ENCODE results near the gene NXPH1.

The NXPH1 gene

DNA sequence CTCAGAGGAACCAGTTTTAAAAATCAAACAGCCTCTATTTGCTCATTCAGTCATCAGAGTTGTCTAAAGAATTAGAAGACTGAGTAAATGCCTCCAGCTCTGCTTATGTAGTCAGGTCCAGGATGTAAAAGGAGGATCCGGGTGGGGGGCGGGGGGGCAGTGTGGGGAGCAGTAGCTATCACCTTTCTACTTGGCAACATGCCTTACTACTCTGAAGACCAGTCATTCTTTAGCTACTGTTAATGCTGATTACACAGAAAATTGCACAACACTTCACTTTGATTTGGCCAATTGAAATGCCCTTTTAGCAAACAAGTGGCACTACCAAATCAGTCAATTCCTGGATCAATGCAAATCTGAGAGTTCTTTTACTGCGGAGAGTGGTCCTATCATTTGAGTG, 164.2 kb downstream of the NXPH1 start:
- DNase-seq (ENCODE audit: low spot score), result no peak

DNA sequence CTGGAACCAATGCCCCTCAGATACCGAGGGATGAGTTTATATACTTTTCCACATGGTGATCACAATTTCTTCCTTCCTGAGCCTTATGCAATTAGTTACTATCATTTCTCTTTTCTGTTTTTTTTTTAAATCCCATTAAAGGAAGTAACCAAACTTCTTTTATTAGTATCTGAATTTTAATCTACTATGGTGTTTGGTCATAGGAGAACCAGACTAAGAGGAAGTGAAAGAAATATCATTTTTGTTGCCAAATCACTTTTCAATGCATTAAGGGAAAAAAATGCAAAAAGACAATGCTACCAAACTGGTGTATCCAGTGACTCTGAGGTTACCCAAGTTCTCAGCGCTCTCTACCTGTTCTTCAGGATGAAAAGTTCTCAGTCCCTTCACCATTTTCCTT, 167.7 kb downstream of the NXPH1 start:
- DNase-seq (ENCODE audit: low spot score), result no peak

DNA sequence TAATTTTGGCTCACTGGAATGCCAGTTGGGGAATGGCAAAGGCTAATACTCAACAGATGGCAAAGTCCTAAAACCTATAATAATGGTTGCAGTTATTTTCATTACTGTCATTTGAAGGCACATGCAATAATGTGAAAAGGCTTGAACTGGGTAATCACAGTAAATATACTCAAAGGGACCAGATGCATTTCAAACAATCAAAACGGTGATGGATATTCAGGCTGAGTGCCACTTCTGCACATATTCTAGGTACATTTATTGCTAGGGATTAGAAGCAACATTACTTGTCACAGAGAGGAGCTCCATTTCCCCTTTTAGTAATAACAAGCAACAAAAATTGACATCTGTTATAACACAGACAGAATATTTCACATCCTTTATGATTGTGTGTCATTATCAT, 171.8 kb downstream of the NXPH1 start:
- DNase-seq (ENCODE audit: low spot score), result no peak

DNA sequence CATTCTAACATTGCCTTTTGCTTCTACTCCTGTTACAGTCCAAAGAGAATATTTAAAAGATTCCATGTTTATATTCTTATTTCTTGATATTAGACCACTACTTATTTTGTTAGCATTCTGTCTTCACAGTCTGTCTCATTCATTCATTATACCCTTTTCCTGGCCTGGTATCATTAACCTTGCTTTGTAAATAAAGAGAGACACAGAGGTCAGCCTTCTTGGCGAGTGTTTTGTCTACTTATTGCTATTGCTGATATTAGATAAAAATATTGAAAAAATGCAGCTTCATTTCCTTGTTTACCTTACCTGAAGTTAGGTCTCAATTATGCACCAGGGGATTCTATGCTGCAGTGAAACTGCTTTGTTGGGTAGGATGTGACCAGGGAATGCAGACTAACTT, 179.2 kb downstream of the NXPH1 start:
- DNase-seq (ENCODE audit: low spot score), result no peak

DNA sequence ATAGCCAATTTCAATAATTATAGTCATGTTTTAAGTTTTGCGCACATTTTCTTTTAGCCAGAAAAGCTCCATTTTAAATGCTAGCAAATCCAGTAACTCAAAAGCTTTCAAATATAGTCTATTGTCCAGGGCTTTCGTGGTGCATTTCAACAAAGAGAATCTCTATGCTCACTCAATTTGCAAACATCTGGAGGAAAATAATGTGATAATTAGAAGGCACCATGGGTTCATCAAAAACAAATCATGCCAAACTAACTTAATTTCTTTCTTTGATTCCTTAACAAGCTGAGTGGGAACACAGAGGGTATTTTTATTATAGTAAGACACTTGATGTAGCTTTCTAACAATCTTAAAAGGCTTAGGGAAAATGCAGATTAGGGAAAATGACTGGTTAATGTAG, 179.8 kb downstream of the NXPH1 start:
- no peak for DNase-seq (ENCODE audit: low spot score)

DNA sequence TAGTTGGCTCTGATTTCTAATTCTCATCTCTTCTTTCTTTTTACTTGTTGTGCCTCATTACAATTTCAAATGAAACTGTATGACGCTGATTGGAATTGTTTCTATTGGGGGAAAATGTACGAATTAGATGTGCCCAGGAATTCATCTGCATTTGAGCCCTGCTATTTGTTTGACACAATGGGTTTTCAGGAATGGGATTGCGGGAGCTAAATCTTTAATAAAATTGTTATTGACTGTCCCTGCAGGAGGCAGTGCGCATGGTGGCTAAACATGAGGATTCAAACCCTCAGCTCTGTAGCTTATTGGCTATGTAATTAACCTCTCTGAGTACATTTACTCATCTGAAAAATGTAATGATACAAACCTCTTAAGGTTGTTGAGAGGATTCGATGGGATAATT, 181.6 kb downstream of the NXPH1 start:
- no peak for DNase-seq (ENCODE audit: low spot score)

DNA sequence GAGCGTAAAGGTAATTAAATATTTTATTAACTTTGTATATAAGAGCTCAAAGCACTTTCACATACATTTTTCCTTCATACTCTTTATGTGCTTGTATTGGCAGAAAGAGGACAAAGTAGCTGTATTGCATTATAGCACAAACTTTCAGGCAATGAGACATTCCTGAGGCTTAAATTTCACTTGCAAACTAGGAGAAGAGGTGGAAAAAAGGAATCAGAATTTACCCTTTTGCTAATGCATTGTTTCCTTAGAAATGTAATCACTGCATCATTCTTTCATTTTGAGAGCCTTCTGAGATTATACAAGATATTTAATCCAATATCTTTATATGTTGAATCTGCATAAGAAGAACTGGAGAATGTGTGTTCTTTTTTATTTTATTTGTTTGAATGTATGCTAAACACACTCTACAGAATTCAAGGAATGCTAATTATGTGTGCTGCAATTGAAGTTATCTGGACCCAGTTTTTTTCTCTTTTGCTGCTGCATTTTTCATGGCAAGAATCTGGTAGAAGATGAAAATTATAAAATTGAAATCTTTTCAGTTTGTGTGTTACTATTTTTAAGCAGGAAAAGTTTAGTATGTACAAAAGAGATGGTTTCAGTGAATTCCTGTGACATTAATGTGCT, 185.1 kb downstream of the NXPH1 start:
- no peak for DNase-seq (ENCODE audit: low spot score)

DNA sequence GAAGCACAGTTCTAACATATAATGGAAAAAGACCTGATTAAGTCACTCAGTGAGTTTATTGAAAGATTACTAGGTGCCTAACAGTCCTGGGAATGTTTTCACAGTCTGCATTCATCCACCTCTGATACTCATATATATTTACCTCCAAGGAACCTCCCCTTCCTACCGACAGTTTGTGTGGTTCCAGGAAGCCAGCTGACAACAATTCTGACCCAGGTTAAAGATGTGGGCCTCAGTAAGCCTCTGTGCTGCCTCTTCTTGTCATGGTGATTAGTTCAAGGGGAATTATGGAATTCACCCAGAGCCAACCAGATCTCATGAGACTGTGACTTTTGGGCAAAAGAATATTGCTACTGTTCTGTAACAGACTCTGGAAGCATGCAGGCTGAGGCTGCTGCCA, 186.8 kb downstream of the NXPH1 start:
- no peak for DNase-seq (ENCODE audit: low spot score)

DNA sequence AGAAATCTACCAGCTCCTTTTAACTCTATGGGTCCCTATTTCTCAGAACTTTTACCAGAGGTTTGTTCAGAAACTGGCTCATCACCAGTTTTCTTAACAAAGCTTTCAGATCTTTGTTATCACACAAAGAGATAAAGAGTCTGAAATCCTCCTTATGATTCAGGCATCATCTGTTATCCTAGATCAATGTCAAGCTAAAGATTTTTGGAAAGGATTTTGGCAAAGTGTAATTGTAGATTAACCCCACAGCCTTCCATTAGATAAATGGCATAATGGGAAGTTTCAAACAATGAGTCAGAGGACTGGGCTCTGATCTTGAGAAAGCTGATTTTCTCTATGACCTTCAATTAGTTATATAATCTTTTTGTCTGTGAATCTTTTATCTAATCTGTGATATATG, 192.2 kb downstream of the NXPH1 start:
- DNase-seq (ENCODE audit: low spot score), result no peak

DNA sequence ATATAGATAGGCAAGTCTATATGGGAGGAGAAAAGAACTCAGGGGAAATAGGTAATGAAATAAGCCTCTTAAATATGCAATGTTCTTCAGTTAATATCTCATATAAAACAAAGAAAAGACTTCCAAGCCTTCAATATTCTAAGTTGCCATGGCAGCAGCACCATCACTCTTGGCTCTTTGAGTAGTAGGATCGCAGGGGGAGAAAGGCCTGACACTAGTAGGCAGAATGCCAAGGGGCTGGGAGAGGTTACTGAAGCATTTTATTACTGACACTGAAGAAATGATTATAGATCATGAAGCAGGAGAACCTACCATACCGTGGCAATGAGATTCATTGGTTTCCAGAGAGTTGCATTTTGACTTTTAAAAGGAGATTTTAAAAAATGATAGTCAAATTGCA, 193.9 kb downstream of the NXPH1 start:
- DNase-seq (ENCODE audit: low spot score), result no peak

DNA sequence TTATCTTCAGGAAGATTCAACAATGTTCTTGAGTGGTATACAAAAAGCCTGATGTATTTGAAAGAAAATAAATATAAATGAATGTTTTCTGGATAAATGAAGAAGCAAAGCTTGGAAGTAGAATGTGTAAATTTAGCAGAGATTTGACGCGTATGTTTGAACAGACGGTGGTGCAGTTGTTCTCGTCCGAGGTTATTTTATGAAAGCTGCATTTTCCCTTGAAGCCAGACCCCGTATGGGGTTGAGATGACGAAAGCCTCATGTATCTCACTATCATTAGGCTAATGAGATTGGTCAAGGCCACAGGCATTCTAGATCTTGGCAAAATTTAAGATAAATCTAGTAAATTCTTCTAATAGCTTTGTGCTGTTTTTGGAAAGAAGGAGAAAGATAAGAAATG, 195.2 kb downstream of the NXPH1 start:
- no peak for DNase-seq (ENCODE audit: low spot score)

DNA sequence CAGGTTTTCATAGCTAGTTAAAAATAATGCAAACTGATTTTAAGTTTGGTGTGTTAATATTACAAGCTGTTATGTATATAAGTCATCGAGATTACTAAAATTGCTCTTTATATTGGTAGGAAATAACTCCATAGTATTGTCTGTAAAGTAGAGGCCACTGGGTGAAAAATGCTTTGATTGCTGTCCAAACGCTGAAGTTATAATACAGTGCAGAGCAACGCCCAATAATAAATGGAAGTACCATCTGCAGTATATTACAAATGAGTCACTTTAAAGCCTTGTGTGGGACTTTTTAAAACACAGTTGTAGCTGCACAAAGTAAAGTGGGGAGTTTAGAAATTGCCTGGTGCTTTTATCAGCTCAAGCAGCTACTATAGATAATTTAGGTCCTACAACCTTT, 196.1 kb downstream of the NXPH1 start:
- DNase-seq (ENCODE audit: low spot score), result no peak

DNA sequence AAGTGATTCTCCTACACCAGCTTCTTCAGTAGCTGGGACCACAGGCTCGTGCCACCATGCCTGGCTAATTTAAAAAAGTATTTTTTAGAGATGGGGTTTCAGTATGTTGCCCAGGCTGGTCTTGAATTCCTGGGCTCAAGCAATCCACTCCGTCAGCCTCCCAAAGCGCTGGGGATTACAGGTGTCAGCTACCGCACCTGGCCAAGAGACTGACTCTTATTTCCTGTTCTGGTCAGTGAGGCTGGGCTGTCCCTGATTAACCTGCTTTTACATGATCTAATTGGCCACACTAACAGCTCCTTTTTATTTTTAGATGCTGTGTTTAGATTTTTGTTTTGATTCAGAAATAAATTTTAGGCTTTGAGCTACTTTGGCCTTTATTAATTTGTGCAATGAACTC, 203.9 kb downstream of the NXPH1 start:
- no peak for DNase-seq (ENCODE audit: low spot score)

DNA sequence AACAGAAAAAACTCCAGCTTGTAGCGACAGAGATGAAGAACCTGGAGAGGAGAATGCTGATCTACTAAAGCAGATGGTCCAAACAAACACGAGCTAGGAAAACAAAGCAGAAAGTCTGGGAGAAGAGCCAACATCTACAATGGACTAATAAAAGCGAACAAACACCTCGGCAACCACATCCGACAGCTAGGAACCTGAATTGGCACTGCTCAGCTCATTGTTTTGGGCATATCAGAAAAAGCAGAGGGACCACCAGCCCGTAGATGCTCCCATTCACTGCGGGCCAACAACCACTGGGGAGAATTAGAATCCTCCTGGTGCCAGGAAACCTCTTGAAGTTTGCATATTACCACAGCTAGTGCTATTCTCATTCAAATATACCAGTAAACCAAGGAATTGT, 204.7 kb downstream of the NXPH1 start:
- peak; percentile 42 for DNase-seq (ENCODE audit: low spot score)

DNA sequence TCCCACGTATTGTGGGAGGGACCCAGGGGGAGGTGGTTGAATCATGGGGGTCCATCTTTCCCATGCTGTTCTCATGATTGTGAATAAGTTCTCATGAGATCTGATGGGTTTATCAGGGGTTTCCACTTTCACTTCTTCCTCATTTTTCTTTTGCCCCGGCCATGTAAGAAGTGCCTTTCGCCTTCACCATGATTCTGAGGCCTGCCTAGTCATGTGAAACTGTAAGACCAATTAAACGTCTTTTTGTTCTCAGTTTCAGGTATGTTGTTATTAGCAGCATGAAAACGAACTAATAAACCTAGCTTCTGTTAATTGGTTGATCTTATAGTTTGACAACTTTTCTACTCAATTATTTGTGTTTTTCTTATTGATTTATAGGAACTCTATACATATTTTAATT, 206.3 kb downstream of the NXPH1 start:
- DNase-seq (ENCODE audit: low spot score), result no peak

DNA sequence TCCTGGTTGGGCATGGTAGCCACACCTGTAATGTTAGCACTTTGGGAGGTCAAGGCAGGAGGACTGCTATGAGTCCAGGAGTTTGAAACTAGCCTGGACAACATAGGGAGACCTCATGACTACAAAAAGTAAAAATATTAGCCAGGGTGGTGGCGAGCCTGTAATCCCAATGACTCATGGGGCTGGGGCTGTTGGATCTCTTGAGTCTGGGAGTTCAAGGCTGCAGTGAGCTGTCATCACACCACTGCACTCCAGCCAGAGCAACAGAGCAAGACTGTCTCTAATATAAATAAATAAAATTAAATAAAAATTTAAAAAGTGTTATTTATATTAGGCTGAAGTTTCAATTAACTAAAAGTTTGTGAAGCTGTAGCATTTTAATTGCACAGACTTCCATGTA, 207.3 kb downstream of the NXPH1 start:
- no peak for DNase-seq (ENCODE audit: low spot score)

DNA sequence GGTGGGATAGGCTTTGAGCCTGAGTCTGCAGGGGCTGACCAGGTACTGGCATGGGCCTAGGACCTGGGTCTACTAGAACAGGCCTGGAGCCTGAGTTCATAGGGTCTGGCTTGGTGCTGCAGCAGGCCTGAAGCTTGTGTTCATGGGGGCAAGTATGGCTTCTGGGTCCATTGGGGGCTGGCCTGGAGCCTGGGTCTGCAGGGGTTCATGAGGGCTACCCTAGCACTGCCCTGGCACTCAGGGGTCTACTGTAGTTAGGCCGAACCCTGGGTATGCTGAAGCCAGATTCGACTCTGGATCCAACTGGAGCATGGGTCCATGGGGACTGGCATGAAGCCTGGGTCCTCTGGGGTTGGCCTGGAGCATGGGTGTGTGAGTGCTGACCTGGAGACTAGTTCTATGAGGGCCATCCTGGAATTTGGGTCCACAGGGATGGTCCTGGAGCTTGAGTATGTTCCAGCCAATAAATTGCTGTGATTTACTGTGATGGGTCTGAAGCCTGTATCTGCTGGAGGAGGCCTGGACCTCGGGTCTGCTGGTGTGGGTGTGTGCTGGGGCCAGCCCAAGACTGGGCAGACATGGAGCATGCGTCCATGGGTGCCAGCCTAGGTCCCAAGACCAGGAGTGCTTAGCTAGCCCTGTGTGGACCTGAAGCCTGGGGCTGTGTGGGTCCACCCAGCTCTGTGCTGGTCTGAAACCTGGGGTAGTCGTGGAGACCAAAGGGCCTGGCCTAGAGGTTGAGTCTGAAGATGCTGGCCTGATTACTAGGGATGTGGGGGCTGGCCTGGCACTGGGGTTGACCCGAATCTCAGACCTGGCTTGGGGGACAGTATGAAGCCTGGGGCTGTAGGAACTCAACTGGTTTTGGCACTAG, 235.5 kb downstream of the NXPH1 start:
- DNase-seq (ENCODE audit: low spot score), result no peak

DNA sequence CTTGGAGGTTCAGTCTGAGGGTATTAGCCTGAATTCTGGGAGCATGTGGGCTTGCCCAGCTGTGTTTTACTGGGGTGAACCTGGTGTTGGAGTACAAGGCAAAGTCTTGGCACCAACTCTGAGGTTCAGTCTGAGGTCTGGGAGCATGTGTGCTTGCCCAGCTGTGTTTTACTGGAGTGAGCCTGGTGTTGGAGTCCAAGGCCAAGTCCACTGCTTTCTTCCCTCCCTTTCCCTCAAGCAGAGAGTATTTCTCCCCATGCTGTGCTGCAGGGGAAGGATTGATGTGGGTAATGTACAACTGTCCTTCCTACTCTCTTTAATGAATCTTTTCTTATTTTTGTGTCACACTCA, 236.1 kb downstream of the NXPH1 start:
- DNase-seq (ENCODE audit: low spot score), result no peak

DNA sequence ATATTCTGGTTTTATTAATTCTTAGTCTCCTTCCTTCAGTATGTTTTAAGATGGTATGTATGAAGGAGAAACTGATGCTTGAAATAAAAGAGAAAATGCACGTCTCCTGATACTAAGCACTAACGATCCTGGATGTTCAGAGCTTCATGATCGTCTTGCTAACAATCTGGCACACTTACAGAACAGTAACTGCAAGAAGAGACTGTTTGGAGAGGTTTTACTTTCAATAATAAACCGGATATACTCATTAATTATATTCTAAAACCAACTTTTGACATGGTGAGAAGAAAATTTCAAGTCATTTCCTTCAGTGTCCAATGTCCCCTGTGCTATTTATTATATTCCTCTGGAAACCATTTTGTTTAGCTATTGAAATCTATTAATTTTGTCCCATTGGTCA, 251.0 kb downstream of the NXPH1 start:
- DNase-seq (ENCODE audit: low spot score), result no peak

DNA sequence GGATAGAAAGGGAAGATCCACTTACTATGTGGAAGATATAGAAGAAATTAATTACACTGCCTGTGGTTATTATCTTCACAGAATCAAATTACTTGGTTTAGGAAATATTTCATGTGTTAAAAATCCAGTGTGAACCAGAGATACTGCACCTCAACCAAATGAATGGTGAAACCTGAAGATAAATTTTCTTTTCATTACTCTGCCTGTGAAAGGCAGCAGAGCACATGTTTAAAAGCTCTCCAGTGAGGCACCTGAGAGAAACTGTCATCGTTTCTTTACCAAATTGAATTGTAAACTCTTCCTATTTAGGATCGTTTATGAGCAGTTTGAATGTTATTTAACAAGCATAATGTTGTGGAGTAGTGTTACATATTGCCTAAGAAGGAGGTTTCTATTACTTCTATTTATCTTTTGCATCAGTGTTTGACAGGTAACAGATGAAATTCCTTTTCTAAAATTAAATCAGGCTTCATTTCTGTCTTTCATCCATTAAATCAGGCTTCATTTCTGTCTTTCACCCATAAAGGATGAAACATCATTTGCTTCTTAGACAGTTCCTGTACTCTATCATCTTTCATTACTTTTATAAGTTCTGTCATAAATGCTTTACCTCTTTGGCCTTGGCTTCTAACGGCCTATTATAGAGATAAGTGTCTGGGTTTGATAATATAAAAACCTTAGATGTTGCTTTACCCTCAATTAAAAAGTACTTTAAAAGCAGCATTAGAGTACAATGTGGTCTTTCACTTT, 266.6 kb downstream of the NXPH1 start:
- no peak for DNase-seq (ENCODE audit: low spot score)

DNA sequence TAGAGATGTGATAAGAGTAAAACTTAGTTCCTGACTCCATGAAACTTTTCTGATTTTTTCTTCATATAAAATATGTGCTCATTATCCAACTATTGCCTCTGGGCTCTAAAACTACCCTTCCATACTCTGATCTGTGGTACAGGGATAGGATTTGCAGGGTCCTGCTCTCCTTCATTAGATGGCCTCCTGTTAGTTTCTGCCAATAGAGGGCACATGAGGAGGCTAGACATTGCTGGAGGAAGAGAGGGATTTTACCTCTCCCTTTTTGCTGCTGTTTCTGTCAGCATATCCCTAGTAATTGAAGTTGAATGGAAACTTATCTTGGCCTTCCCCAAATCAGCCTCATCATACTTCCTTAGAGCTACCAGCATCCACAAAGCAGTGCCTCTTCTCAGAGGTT, 269.4 kb downstream of the NXPH1 start:
- no peak for DNase-seq (ENCODE audit: low spot score)

DNA sequence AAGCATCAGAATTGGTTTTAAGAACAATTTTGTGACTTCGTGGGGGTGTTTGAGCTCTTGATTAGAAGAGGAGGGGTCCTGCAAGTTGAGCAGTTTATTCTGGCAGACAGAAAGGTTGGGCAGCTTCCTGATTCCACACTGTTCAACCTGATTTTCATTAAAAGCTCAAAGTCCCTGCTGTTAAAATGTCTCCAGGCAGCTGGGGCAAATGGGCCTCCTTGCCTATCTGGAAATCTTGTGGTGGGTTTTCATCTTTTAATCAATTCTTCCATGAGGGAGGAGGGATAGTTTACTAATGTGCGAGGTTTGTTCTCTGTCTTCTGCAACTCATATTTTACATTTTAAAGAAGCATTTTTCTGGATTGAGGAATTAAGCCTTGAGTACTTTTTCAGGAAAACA, 276.7 kb downstream of the NXPH1 start:
- no peak for DNase-seq (ENCODE audit: low spot score)

DNA sequence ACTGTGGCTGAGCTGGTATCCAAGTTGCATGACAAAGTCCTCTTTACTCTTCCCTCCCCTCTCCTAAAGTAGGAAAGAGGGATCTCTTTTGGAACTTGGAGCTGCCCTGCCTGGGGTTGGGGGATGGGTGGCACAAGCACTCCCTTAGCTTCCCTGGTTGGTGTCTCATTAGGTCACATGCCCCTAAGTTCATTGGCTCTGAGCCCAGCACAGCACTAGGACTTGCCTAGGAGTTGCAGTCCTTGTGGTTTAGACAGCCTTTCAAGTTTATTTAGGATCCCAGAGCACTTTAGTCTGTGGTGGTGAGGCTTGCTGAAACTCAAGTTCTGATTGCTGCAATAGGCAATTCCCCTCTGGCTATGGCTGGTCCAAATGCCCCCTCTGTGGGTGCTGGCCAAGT, 281.4 kb downstream of the NXPH1 start:
- DNase-seq (ENCODE audit: low spot score), result no peak
